WERI-Rb-1 (cell line): ENCODE results near the gene SYNGAP1.

Experiments
- DNase-seq: peaks from one replicate; pipeline ENCODE4 v3.0.0-alpha.2; 2020
- H3K27ac ChIP-seq: fragments of 250-450 bp; sonication (Bioruptor Pico); 2 replicates; pipeline ENCODE4 v1.5.1; 2020; ENCODE audit warnings: mild to moderate bottlenecking, moderate library complexity
- H3K27me3 ChIP-seq: fragments of 250-450 bp; sonication (Bioruptor Pico); 2 replicates; pipeline ENCODE4 v1.5.1; 2021; ENCODE audit warnings: mild to moderate bottlenecking, low read depth, moderate library complexity; ENCODE audit not compliant: insufficient read depth, severe bottlenecking
- H3K36me3 ChIP-seq: fragments of 250-450 bp; sonication (Bioruptor Pico); 2 replicates; pipeline ENCODE4 v1.5.1; 2020; ENCODE audit warnings: mild to moderate bottlenecking, moderate library complexity
- H3K4me3 ChIP-seq: 2 replicates; pipeline ENCODE4 v1.5.1; 2011; ENCODE audit warnings: low read depth, mild to moderate bottlenecking, control low read depth, low read length
- H3K9me3 ChIP-seq: fragments of 250-450 bp; sonication (Bioruptor Pico); 2 replicates; pipeline ENCODE4 v1.5.1; 2021; ENCODE audit warnings: mild to moderate bottlenecking, moderate library complexity; ENCODE audit not compliant: severe bottlenecking
- CTCF ChIP-seq: IDR thresholded peaks from 2 replicates; pipeline ENCODE4 v1.5.1; 2011; ENCODE audit warnings: low read depth, mild to moderate bottlenecking, control low read depth, inconsistent platforms, low read length

SYNGAP1 gene

GRCh38 chr6:33443025-33443424 is 23.2 kb downstream of the SYNGAP1 start:
- H3K4me3 ChIP-seq = no peak overlapping the region
- H3K27me3 ChIP-seq = no peaks in the 10 kb centered on the region
- H3K36me3 ChIP-seq = peaks cover 94% of the 10 kb centered on the region
- no peak for DNase-seq
- no peaks in the 10 kb centered on the region for H3K9me3 ChIP-seq
- TF ChIP-seq CTCF = no peak
- no peak overlapping the region for H3K27ac ChIP-seq

GRCh38 chr6:33443619-33444504 is 24.0 kb downstream of the SYNGAP1 start:
- no peak for DNase-seq
- no peak overlapping the region for H3K27ac ChIP-seq
- H3K4me3 ChIP-seq = no peak overlapping the region
- H3K27me3 ChIP-seq = no peaks in the 10 kb centered on the region
- no peaks in the 10 kb centered on the region for H3K9me3 ChIP-seq
- TF ChIP-seq CTCF = no peak
- peaks cover 94% of the 10 kb centered on the region for H3K36me3 ChIP-seq

- TF ChIP-seq CTCF = no peak
- H3K4me3 ChIP-seq = no peak overlapping the region
- DNase-seq = no peak
- no peak overlapping the region for H3K27ac ChIP-seq
- no peaks in the 10 kb centered on the region for H3K9me3 ChIP-seq
- no peaks in the 10 kb centered on the region for H3K27me3 ChIP-seq
- H3K36me3 ChIP-seq = peaks cover 94% of the 10 kb centered on the region
These were observed 25.3 kb downstream of the SYNGAP1 start for GRCh38 chr6:33445119-33445603.

GRCh38 chr6:33446356-33446755 is 26.5 kb downstream of the SYNGAP1 start:
- Histone ChIP-seq H3K27ac (no peak overlapping the region), H3K36me3 (peaks cover 91% of the 10 kb centered on the region)

GRCh38 chr6:33450434-33450833 is 30.6 kb downstream of the SYNGAP1 start:
- Histone ChIP-seq H3K27me3 (no peaks in the 10 kb centered on the region), H3K4me3 (no peak overlapping the region), H3K27ac (no peak overlapping the region), H3K9me3 (no peaks in the 10 kb centered on the region), H3K36me3 (peaks cover 63% of the 10 kb centered on the region)
- TF ChIP-seq CTCF = no peak
- no peak for DNase-seq

More at GRCh38 chr6:33446356-33446755, 26.5 kb downstream of the SYNGAP1 start:
- Histone ChIP-seq H3K27me3 (no peaks in the 10 kb centered on the region), H3K4me3 (no peak overlapping the region), H3K9me3 (no peaks in the 10 kb centered on the region)
- TF ChIP-seq CTCF = no peak
- no peak for DNase-seq
